ENCODE results near the gene OSBPL5.

The OSBPL5 gene

GRCh38 chr11:3197044-3197695 is 32.1 kb upstream of the OSBPL5 start:
- no peak for DNase-seq

- DNase-seq = no peak
These were observed 31.3 kb upstream of the OSBPL5 start for GRCh38 chr11:3196161-3197043.

- no peak for DNase-seq
These were observed 30.4 kb upstream of the OSBPL5 start for GRCh38 chr11:3195251-3196160.

DNA sequence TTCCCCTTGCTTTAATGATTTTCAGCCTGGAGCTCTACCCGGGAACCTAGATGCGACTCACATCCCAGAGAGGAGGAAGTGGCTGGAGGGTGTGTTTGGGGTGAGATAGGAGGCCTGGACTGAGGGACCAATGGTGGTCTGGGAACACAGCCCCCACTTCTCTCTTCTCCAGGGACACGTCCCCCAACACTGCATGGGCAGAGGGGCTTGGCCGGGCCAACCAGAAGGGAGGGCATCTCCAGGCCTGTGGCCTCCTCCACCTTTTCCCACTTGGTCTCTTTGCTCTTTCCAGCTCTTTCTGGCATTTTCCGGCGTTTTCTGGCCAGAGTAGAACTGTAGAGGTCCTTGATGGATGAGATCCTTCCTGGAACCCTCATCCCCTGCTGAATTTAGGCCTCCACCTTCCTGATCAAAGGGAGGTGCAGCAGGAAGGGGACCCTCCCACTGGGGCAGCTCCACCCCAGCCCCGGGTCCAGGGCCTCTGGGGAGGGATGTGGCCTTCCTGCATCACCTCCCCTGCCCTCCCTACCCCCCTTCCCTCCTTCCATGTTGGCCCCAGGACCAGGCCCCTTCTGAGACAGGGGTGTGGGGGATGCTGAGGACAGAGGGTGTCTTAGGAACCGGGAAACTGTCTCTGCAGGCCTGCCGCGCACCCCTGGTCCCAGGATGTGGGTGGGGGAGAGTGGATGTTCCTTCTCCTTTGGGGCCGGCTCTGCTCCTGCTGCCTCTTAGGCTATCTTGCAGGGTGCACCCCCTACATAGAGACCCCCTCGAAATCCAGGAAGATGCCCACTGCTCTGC is 29.1 kb upstream of the OSBPL5 start:
- no peak for DNase-seq

DNA sequence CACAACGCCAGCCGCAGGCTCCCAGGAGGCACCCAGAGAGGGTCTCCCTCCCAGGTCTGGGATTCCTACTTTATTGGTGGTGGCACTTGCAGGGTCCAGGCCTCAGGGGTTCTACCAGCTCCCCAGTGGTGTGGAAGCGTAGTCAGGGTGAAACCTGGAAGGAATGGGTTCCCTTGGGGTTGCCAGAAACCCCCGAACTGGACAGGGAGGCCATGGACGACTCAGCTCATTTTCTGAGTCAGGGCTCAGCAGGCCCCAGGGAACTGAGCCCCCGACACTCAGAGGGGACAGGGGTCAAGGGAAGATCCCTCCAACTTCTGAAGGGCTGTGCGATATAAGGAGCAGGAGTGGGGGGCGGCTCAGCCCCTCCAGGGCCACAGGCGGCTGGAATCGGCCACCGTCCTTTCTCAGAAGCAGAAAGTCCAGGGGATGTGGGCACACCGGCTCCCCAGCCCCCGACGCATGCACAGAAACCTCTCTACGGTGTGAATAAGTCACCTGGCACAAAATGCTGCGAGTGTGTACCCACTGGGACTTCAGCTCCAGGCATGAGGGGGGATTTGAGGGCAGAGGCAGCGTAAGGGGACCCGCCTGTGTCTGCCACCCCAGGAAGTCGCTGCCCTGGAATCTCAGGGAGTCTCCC is 28.4 kb upstream of the OSBPL5 start:
- DNase-seq = no peak

- DNase-seq = no peak
These were observed 27.6 kb upstream of the OSBPL5 start for GRCh38 chr11:3192511-3193372.

GRCh38 chr11:3191586-3192324 is 26.6 kb upstream of the OSBPL5 start:
- no peak for DNase-seq

DNA sequence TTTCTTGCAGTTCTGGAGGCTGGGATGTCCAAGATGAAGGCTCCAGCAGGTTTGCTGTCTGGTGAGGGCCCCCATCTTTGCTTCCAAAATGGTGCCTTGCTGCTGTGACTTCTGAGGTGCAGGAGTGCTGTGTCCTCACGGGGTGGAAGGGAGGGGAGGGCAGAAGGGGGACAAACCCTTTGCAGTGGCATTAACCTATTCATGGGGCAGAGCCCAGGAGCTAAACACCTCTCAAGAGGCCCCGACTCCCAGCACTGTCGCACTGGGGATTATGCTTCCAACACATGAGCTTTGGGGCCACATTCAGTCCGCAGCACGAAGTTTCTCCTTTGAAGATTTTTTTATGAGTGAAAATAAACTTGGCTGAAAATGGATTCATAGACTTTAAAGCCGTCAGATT is 25.5 kb upstream of the OSBPL5 start:
- no peak for DNase-seq

DNA sequence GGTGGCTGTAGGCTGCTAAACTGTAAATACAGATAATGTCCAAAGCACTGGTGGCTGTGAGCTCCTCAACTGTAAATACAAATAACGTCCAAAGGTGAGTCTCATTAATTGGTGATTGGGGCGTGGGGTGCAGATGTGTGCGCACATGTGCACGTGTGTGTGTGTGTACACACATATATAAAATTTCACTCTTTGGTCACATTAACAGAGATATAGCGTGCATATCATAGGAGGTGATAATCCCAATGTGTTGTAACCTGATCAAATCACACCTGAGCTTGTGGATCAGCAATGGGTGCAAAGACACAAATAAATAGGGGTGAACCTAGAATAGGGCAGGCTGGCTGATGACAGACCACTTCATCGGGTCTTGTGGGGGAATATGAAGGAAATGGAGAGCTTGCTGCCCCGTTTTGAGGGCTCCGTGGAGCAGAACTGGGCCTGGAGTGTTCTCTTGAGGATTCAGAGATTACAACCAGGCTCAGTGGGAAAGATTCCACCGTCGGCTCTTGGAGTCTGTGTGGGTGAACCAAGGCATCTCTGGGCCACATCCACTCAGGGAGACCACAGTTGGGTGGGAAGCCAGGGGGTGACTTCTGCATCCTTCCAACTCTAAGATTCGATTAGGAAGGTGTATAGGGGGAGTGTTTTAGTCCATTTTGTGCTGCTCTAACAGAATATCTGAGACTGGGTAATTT is 24.9 kb upstream of the OSBPL5 start:
- no peak for DNase-seq

DNA sequence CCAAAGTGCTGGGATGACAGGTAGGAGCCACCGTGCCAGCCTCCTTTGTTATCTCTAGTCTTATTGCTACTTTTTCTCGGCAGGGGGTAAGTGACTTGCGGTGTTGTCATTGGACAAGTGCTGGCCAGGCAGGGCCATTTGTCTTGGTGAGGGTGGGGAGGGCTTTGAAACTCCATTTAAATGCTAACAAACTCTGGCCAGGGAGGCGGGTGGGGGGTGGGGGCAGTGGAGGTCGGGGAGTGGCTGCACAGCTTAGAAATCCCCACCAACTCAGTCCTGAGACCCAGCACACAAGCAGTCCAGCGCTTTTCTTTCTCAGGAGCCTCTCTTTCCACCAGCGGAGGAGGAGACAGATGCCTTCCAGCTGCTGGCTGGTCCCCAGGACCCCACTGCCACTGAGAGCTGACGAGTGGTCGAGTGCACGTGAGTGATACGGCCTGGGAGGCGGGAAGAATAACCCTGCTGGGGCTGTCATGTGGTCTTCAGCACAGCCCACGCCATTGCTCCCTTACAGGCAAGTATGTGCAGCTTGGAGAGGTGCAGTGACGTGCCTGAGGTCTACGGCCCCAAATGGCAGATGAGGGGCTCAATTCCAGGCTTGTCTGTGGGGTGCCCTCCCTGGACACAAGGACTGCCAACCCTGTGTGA is 24.2 kb upstream of the OSBPL5 start:
- DNase-seq = no peak

DNA sequence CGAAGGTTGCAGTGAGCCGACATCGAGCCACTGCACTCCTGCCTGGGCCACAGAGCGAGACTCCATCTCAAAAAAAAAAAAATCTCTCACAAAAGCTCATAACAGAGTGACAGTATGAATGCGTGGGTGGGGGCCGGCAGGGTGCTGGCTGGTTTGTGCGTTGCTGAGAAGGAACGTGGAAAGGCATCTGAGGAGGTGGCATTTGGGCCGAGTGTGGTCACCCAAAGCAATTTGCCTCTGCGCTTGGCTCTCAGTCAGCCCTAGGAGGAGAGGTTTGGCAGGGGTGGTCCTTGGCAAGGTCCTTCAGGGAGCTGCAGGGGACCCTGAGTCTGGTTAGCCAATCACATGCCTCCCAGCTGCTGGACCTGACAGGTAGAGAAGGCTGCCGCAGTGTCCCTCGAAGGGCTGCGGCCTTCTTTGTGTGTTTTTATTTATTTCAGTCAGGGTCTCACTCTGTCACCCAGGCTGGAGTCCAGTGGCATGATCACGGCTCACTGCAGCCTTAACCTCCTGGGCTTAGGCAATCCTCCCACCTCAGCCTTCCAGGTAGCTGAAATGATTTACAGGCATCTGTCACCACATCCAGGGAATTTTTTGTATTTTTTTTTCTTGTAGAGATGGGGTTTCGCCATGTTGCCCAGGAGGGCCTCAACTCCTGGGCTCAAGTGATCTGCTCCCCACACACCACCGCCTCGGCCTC is 23.5 kb upstream of the OSBPL5 start:
- no peak for DNase-seq

GRCh38 chr11:3186166-3186953 is 21.2 kb upstream of the OSBPL5 start:
- no peak for DNase-seq

- DNase-seq = no peak
These were observed 19.7 kb upstream of the OSBPL5 start for GRCh38 chr11:3184732-3185347.

DNA sequence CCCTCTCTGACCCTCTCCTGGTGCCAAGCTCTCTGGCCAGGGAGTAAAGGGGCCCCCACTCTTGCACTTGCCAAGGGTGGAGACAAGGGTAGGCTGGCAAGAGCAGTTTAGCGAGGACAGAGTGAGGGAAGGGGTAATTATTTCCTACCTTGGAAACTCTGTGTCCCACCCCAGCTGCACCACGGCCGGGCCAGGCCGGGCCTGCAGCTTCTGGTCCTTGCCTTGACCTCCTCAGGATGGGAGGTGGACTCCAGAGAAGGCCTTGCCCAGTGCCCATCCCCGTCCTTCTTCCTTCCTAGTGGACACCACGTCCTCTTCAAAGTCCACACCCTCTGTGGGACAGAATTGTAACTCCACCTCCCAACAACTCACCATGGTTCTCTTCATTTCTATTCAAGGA is 18.4 kb upstream of the OSBPL5 start:
- no peak for DNase-seq

- no peak for DNase-seq
These were observed 17.3 kb upstream of the OSBPL5 start for GRCh38 chr11:3182462-3182852.

GRCh38 chr11:3181725-3182461 is 16.8 kb upstream of the OSBPL5 start:
- DNase-seq = no peak
